ENCODE measurements around the gene CPNE5. TPM values are rescaled to one million over a fixed set of nuclear protein-coding genes. Genes with fewer than 3 reads are reported as not detected.

Gene CPNE5
- total RNA-seq, 6 experiments from 2014 or later, result 0.12 to 0.84 (median 0.23) TPM

DNA sequence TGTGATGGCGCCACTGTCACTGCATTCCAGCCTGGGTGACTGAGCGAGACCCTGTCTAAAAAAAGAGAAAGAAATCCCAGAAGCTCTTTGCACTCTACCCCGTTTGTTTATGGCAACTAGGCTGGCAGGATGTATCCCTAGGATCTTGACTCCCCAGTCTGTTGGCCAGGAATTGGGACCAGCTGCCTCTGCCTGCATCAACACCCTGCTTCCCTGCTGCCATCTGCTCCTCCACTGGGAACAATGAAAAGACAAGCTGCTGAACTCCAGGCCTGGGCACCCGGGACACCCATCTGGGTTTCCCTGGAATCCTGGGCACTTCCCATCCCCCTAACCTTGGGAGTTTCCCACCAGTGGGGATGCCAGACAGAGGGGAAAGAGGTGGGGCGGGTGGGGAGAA is 64.9 kb downstream of the CPNE5 start:
- Histone ChIP-seq H3K36me3 (no peaks in the 10 kb centered on the region), H3K4me3 (no peak overlapping the region), H3K27me3 (no peaks in the 10 kb centered on the region), H3K4me1 (no peaks in the 10 kb centered on the region), H3K27ac (no peak overlapping the region), H3K9me3 (no peaks in the 10 kb centered on the region)
- TF ChIP-seq POLR2A (IDR thresholded peaks at IDR 0.05) (no peak), CTCF (IDR thresholded peaks at IDR 0.05) (no peak)
- 64% methylated on average over 4 of the region's 5 CpGs for WGBS (ENCODE audit: insufficient coverage, low coverage, low lambda C conversion rate, missing lambda C conversion rate)
- ATAC-seq, result no peak
- intact Hi-C loops (cut with DNase I), result loop anchor here in 1 of 2 donors (5.0 kb wide), 1 partner anchor 68 kb away; no protein-coding TSS in a partner anchor
- DNase-seq, result no peak

DNA sequence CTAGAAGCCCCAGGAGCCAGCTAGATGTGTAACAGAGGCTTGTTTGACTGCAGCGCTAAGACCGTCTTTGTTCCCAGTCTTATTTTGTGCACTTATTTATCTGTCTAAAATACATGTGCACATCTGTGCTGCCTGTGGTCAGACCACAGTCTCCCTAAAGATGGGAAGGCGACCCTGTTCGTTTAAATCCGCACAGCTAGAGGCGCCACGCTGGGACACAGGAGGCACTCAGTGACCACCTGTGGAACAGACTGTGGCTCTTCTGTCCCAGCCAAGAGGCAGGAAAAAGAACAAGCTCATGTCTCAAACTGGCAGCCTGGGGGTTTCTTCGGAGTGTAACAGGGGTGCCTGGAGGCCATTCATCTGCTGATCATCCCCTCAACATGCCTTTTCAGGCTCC is 66.8 kb downstream of the CPNE5 start:
- Histone ChIP-seq H3K27me3 (no peaks in the 10 kb centered on the region), H3K9me3 (no peaks in the 10 kb centered on the region), H3K4me1 (no peaks in the 10 kb centered on the region), H3K4me3 (no peak overlapping the region), H3K36me3 (no peaks in the 10 kb centered on the region), H3K27ac (no peak overlapping the region)
- TF ChIP-seq POLR2A (IDR thresholded peaks at IDR 0.05) (no peak), CTCF (IDR thresholded peaks at IDR 0.05) (no peak)
- ATAC-seq, result no peak
- DNase-seq, result no peak
- intact Hi-C loops (cut with DNase I), result loop anchor here in 1 of 2 donors (5.0 kb wide), 1 partner anchor 70 kb away; no protein-coding TSS in a partner anchor
- 83% methylated on average over 4 of the region's 8 CpGs for whole genome bisulfite sequencing (ENCODE audit: insufficient coverage, low coverage, low lambda C conversion rate, missing lambda C conversion rate)

GRCh38 chr6:36771145-36771544 is 68.1 kb downstream of the CPNE5 start:
- Histone ChIP-seq H3K9me3 (no peaks in the 10 kb centered on the region), H3K27ac (no peak overlapping the region), H3K4me3 (no peak overlapping the region), H3K27me3 (no peaks in the 10 kb centered on the region), H3K36me3 (no peaks in the 10 kb centered on the region), H3K4me1 (no peaks in the 10 kb centered on the region)
- ATAC-seq, result no peak
- no peak for DNase-seq
- intact Hi-C loops (cut with DNase I), result loop anchor here in 1 of 2 donors (5.0 kb wide), 1 partner anchor 71 kb away; no protein-coding TSS in a partner anchor
- no CpG with 5 or more reads among the region's 2 CpGs for WGBS (ENCODE audit: insufficient coverage, low coverage, low lambda C conversion rate, missing lambda C conversion rate)
- TF ChIP-seq CTCF (IDR thresholded peaks at IDR 0.05) (no peak), POLR2A (IDR thresholded peaks at IDR 0.05) (no peak)

GRCh38 chr6:36769676-36770499 is 69.4 kb downstream of the CPNE5 start:
- intact Hi-C loops (cut with DNase I), result loop anchor here (5.0 to 10.0 kb wide), 3 partner anchors 72 to 245 kb away; no protein-coding TSS in a partner anchor
- 68% methylated on average over 6 of the region's 18 CpGs for WGBS (ENCODE audit: insufficient coverage, low coverage, low lambda C conversion rate, missing lambda C conversion rate)
- no peaks in the 10 kb centered on the region for H3K4me1 ChIP-seq
- TF ChIP-seq CTCF (IDR thresholded peaks at IDR 0.05), result no peak
- no peak for TF ChIP-seq POLR2A (IDR thresholded peaks at IDR 0.05)
- peak in 2 of 4 donors; percentile 7 to 27 for ATAC-seq
- no peaks in the 10 kb centered on the region for H3K9me3 ChIP-seq
- H3K36me3 ChIP-seq, result no peaks in the 10 kb centered on the region
- H3K4me3 ChIP-seq, result no peak overlapping the region
- no peak overlapping the region for H3K27ac ChIP-seq
- no peak for DNase-seq
- H3K27me3 ChIP-seq, result no peaks in the 10 kb centered on the region
